Measurements from ENCODE around the gene ADSS1. TPM values are rescaled to one million over a fixed set of nuclear protein-coding genes. Genes with fewer than 3 reads are reported as not detected.
A peak's percentile ranks its signal among the peaks of the same experiment; 100 is the strongest.

Gene ADSS1
- total RNA-seq, 1 donor, result 4.3 TPM

- H3K4me3 ChIP-seq (ENCODE audit: insufficient read depth, low read length), result no peak overlapping the region
- peaks cover 15% of the 10 kb centered on the region for H3K36me3 ChIP-seq (ENCODE audit: insufficient read depth, low read length)
- peaks cover 8% of the 10 kb centered on the region for H3K4me1 ChIP-seq (ENCODE audit: insufficient read depth, low read length)
- no peak overlapping the region for H2AFZ ChIP-seq (ENCODE audit: low read length)
- peaks cover 97% of the 10 kb centered on the region for H3K79me2 ChIP-seq (ENCODE audit: insufficient read depth, low read length)
- H3K27me3 ChIP-seq (ENCODE audit: insufficient read depth, low read length), result no peaks in the 10 kb centered on the region
- peak; percentile 68 for DNase-seq (ENCODE audit: insufficient read length, low spot score, missing footprints)
- no peak overlapping the region for H3K4me2 ChIP-seq (ENCODE audit: insufficient read depth, low read length)
- no peak for TF ChIP-seq CTCF (IDR thresholded peaks at IDR 0.05; ENCODE audit: extremely low read depth, low read depth, low read length)
- H4K20me1 ChIP-seq (ENCODE audit: insufficient read depth, low read length), result peaks cover 65% of the 10 kb centered on the region
- H3K27ac ChIP-seq (ENCODE audit: low read depth, low read length), result no peak overlapping the region
- H3K9me3 ChIP-seq (ENCODE audit: low read depth, low read length), result no peaks in the 10 kb centered on the region
Observed at GRCh38 chr14:104788873-104789663, 65.0 kb downstream of the ADSS1 start.

- Histone ChIP-seq H3K9me3 (ENCODE audit: low read depth, low read length) (no peaks in the 10 kb centered on the region), H3K27me3 (ENCODE audit: insufficient read depth, low read length) (no peaks in the 10 kb centered on the region), H3K79me2 (ENCODE audit: insufficient read depth, low read length) (peaks cover 97% of the 10 kb centered on the region), H3K4me2 (ENCODE audit: insufficient read depth, low read length) (no peak overlapping the region), H2AFZ (ENCODE audit: low read length) (no peak overlapping the region), H3K4me3 (ENCODE audit: insufficient read depth, low read length) (no peak overlapping the region), H4K20me1 (ENCODE audit: insufficient read depth, low read length) (peaks cover 72% of the 10 kb centered on the region), H3K27ac (ENCODE audit: low read depth, low read length) (no peak overlapping the region), H3K36me3 (ENCODE audit: insufficient read depth, low read length) (peaks cover 15% of the 10 kb centered on the region), H3K4me1 (ENCODE audit: insufficient read depth, low read length) (peaks cover 12% of the 10 kb centered on the region)
- no peak for TF ChIP-seq CTCF (IDR thresholded peaks at IDR 0.05; ENCODE audit: extremely low read depth, low read depth, low read length)
- DNase-seq (ENCODE audit: insufficient read length, low spot score, missing footprints), result peak; percentile 88
Observed at GRCh38 chr14:104789752-104790743, 66.0 kb downstream of the ADSS1 start.

GRCh38 chr14:104791425-104791824 is 67.4 kb downstream of the ADSS1 start:
- no peak overlapping the region for H3K4me3 ChIP-seq (ENCODE audit: insufficient read depth, low read length)
- H3K4me2 ChIP-seq (ENCODE audit: insufficient read depth, low read length), result no peak overlapping the region
- H3K27me3 ChIP-seq (ENCODE audit: insufficient read depth, low read length), result no peaks in the 10 kb centered on the region
- H2AFZ ChIP-seq (ENCODE audit: low read length), result no peak overlapping the region
- H3K4me1 ChIP-seq (ENCODE audit: insufficient read depth, low read length), result peaks cover 12% of the 10 kb centered on the region
- H3K9me3 ChIP-seq (ENCODE audit: low read depth, low read length), result no peaks in the 10 kb centered on the region
- H3K79me2 ChIP-seq (ENCODE audit: insufficient read depth, low read length), result peaks cover 85% of the 10 kb centered on the region
- no peak for TF ChIP-seq CTCF (IDR thresholded peaks at IDR 0.05; ENCODE audit: extremely low read depth, low read depth, low read length)
- H4K20me1 ChIP-seq (ENCODE audit: insufficient read depth, low read length), result peaks cover 66% of the 10 kb centered on the region
- no peak for DNase-seq (ENCODE audit: insufficient read length, low spot score, missing footprints)
- peaks cover 12% of the 10 kb centered on the region for H3K36me3 ChIP-seq (ENCODE audit: insufficient read depth, low read length)
- no peak overlapping the region for H3K27ac ChIP-seq (ENCODE audit: low read depth, low read length)
